Trophoblast cell (in vitro differentiated cells and primary cell): ENCODE measurements around the gene PPP1R12C.

Experiments
- DNase-seq, 2 donors: peaks; one replicate each; pipeline ENCODE4 v3.0.0-alpha.2; 2016
- H2AFZ ChIP-seq: 2 replicates; pipeline ENCODE4 v1.6.1; 2013; ENCODE audit warnings: low read length, moderate library complexity, mild to moderate bottlenecking; ENCODE audit not compliant: insufficient read depth, poor library complexity
- H2AK5ac ChIP-seq: 2 replicates; pipeline ENCODE4 v1.6.1; 2013; ENCODE audit warnings: mild to moderate bottlenecking, low read length
- H2BK120ac ChIP-seq: 2 replicates; pipeline ENCODE4 v1.6.1; 2013; ENCODE audit warnings: low read length, mild to moderate bottlenecking, moderate library complexity; ENCODE audit not compliant: insufficient read depth, poor library complexity
- H2BK12ac ChIP-seq: 2 replicates; pipeline ENCODE4 v1.6.1; 2013; ENCODE audit warnings: mild to moderate bottlenecking, low read length, moderate library complexity
- H2BK5ac ChIP-seq: 2 replicates; pipeline ENCODE4 v1.6.1; 2013; ENCODE audit warnings: low read length, low read depth, moderate library complexity, mild to moderate bottlenecking; ENCODE audit not compliant: poor library complexity
- H3K14ac ChIP-seq: 2 replicates; pipeline ENCODE4 v1.6.1; 2013; ENCODE audit warnings: mild to moderate bottlenecking, low read length
- H3K18ac ChIP-seq: 2 replicates; pipeline ENCODE4 v1.6.1; 2013; ENCODE audit warnings: mild to moderate bottlenecking, low read length
- H3K23ac ChIP-seq: 2 replicates; pipeline ENCODE4 v1.6.1; 2013; ENCODE audit warnings: low read length
- H3K27ac ChIP-seq: 2 replicates; pipeline ENCODE4 v1.5.1; 2013; ENCODE audit warnings: low read depth, mild to moderate bottlenecking, inconsistent platforms, low read length, moderate library complexity
- H3K27me3 ChIP-seq: 2 replicates; pipeline ENCODE4 v1.6.1; 2013; ENCODE audit warnings: inconsistent platforms, mild to moderate bottlenecking, low read length, moderate library complexity; ENCODE audit not compliant: insufficient read depth
- H3K36me3 ChIP-seq, 2 experiments: 1 replicate in 1 of 2; 2 replicates in 1 of 2; pipeline ENCODE4 v1.6.1; 2013; ENCODE audit warnings: low read length in 2 of 2, mild to moderate bottlenecking in 2 of 2, moderate library complexity in 1 of 2; ENCODE audit not compliant: insufficient read depth in 2 of 2, control insufficient read depth in 1 of 2
- H3K4ac ChIP-seq: 2 replicates; pipeline ENCODE4 v1.6.1; 2013; ENCODE audit warnings: low read depth, mild to moderate bottlenecking, low read length, moderate library complexity
- H3K4me1 ChIP-seq, 2 experiments: 1 replicate in 1 of 2; 2 replicates in 1 of 2; pipeline ENCODE4 v1.6.1; 2013; ENCODE audit warnings: low read length in 2 of 2, mild to moderate bottlenecking in 2 of 2, moderate library complexity in 1 of 2; ENCODE audit not compliant: insufficient read depth in 2 of 2, control insufficient read depth in 1 of 2
- H3K4me2 ChIP-seq: 2 replicates; pipeline ENCODE4 v1.6.1; 2013; ENCODE audit warnings: inconsistent platforms, mild to moderate bottlenecking, low read length, moderate library complexity
- H3K4me3 ChIP-seq: 2 replicates; pipeline ENCODE4 v1.5.1; 2013; ENCODE audit warnings: mild to moderate bottlenecking, low read depth, low read length, inconsistent platforms
- H3K79me1 ChIP-seq: one replicate; pipeline ENCODE4 v1.6.1; 2013; ENCODE audit warnings: low read length
- H3K79me2 ChIP-seq: 2 replicates; pipeline ENCODE4 v1.6.1; 2013; ENCODE audit warnings: low read length, mild to moderate bottlenecking; ENCODE audit not compliant: control insufficient read depth, insufficient read depth, poor library complexity
- H3K9ac ChIP-seq: 2 replicates; pipeline ENCODE4 v1.6.1; 2013; ENCODE audit warnings: mild to moderate bottlenecking, low read length
- H3K9me3 ChIP-seq: 2 replicates; pipeline ENCODE4 v1.6.1; 2013; ENCODE audit warnings: low read depth, mild to moderate bottlenecking, control low read depth, inconsistent platforms, low read length; ENCODE audit not compliant: insufficient read depth
- H4K12ac ChIP-seq: 2 replicates; pipeline ENCODE4 v1.6.1; 2013; ENCODE audit warnings: low read depth, mild to moderate bottlenecking, low read length, moderate library complexity
- H4K8ac ChIP-seq: 2 replicates; pipeline ENCODE4 v1.6.1; 2013; ENCODE audit warnings: low read depth, mild to moderate bottlenecking, low read length, moderate library complexity
- H4K91ac ChIP-seq: one replicate; pipeline ENCODE4 v1.6.1; 2013; ENCODE audit warnings: low read depth, mild to moderate bottlenecking, low read length, moderate library complexity
- WGBS: extraction: QIAGEN DNeasy Blood & Tissue Kit; methylation state at CpG from one replicate; pipeline ENCODE4 v1.1.7; 2013; ENCODE audit warnings: missing lambda C conversion rate; ENCODE audit not compliant: insufficient read length, insufficient coverage; ENCODE audit errors: extremely low coverage; 5-methylcytosine and 5-hydroxymethylcytosine counted together

PPP1R12C gene

DNA sequence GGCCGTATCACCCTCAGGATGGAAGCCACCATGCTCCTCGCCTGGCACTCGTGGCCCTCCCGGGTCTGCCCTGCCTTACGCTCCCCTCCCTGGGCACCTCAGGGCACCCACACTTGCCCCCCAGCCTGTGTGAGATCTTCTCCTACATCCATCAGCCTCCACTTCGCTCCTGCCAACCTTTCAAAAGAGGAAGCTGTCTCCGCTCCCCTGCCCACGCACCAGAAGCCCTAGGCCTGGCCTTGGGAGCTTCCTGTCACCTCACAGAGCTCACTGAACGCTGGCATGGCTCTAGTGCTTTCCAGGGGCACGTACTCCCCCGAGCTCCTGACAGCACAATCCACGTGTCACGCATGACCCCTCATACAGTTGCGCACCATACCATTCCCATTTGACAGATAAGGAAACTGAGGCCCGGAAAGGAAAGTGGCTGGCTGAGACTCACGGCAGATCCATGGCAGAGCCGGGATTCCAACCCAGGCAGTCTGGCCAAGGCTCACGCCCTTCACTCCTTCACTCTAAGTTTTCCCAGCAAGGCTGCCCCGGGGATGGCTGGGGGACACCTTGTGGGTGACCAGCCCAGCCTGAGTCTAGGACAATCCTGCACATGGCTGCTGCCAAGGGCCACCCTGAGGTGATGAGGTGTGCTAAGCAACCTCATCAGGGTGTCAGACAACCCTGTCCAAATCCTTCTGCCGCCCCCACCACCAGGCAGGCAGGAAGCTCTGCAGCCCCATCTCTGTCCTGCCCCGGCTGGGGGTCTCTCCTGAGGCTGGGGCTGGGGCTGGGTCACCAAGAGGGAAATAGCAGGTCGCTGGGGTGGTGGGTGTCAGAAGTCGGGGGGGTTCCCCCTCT lies 19.3 kb downstream of the PPP1R12C start:
- no CpG with 5 or more reads among the region's 23 CpGs for WGBS
- Histone ChIP-seq H3K4me3 (no peak overlapping the region), H2BK120ac (no peak overlapping the region)

GRCh38 chr19:55096061-55096701 lies 21.3 kb downstream of the PPP1R12C start:
- no peak overlapping the region for H3K14ac ChIP-seq
- H3K4me1 ChIP-seq = peaks cover 0 to 2% of the 10 kb centered on the region in 2 experiments
- peaks cover 53 to 54% of the 10 kb centered on the region in 2 experiments for H3K36me3 ChIP-seq
- no peak overlapping the region for H3K4me2 ChIP-seq
- H3K27me3 ChIP-seq = no peaks in the 10 kb centered on the region
- H3K18ac ChIP-seq = no peak overlapping the region
- no peak overlapping the region for H4K91ac ChIP-seq
- no peaks in the 10 kb centered on the region for H3K79me1 ChIP-seq
- no CpG with 5 or more reads among the region's 23 CpGs for WGBS
- H3K9me3 ChIP-seq = no peaks in the 10 kb centered on the region
- H3K23ac ChIP-seq = no peak overlapping the region
- H3K4ac ChIP-seq = no peak overlapping the region
- no peak overlapping the region for H2BK12ac ChIP-seq
- H3K27ac ChIP-seq = no peak overlapping the region
- H4K8ac ChIP-seq = no peak overlapping the region
- H3K9ac ChIP-seq = no peak overlapping the region
- H4K12ac ChIP-seq = no peak overlapping the region
- H2BK5ac ChIP-seq = no peak overlapping the region
- no peaks in the 10 kb centered on the region for H3K79me2 ChIP-seq
- H2AFZ ChIP-seq = no peak overlapping the region
- H2AK5ac ChIP-seq = no peak overlapping the region
- H2BK120ac ChIP-seq = no peak overlapping the region
- DNase-seq = no peak
- no peak overlapping the region for H3K4me3 ChIP-seq

More for the DNA sequence above, 19.3 kb downstream of the PPP1R12C start:
- peaks cover 49 to 54% of the 10 kb centered on the region in 2 experiments for H3K36me3 ChIP-seq
- no peak overlapping the region for H3K9ac ChIP-seq
- no peak overlapping the region for H4K12ac ChIP-seq
- H2AFZ ChIP-seq = no peak overlapping the region
- H2BK12ac ChIP-seq = no peak overlapping the region
- no peaks in the 10 kb centered on the region for H3K4me1 ChIP-seq
- H4K91ac ChIP-seq = no peak overlapping the region
- DNase-seq = no peak
- no peak overlapping the region for H3K4ac ChIP-seq
- H3K23ac ChIP-seq = no peak overlapping the region
- no peak overlapping the region for H3K18ac ChIP-seq
- H3K27ac ChIP-seq = no peak overlapping the region
- H3K4me2 ChIP-seq = no peak overlapping the region
- H3K14ac ChIP-seq = no peak overlapping the region
- no peak overlapping the region for H4K8ac ChIP-seq
- H2AK5ac ChIP-seq = no peak overlapping the region
- no peak overlapping the region for H2BK5ac ChIP-seq
- no peaks in the 10 kb centered on the region for H3K9me3 ChIP-seq
- H3K79me2 ChIP-seq = no peaks in the 10 kb centered on the region
- no peaks in the 10 kb centered on the region for H3K27me3 ChIP-seq
- H3K79me1 ChIP-seq = no peaks in the 10 kb centered on the region

- DNase-seq = no peak
- H3K36me3 ChIP-seq = peaks cover 56 to 59% of the 10 kb centered on the region in 2 experiments
- H3K18ac ChIP-seq = no peak overlapping the region
- H3K4me2 ChIP-seq = no peak overlapping the region
- no CpG with 5 or more reads among the region's 23 CpGs for WGBS
- H2BK120ac ChIP-seq = no peak overlapping the region
- no peak overlapping the region for H2AK5ac ChIP-seq
- H2AFZ ChIP-seq = no peak overlapping the region
- H3K9me3 ChIP-seq = no peaks in the 10 kb centered on the region
- no peak overlapping the region for H3K14ac ChIP-seq
- H4K12ac ChIP-seq = no peak overlapping the region
- no peak overlapping the region for H3K23ac ChIP-seq
- no peak overlapping the region for H4K8ac ChIP-seq
- no peak overlapping the region for H2BK12ac ChIP-seq
- no peak overlapping the region for H3K4ac ChIP-seq
- H4K91ac ChIP-seq = no peak overlapping the region
- peaks cover 0 to 2% of the 10 kb centered on the region in 2 experiments for H3K4me1 ChIP-seq
- H3K27ac ChIP-seq = no peak overlapping the region
- H3K4me3 ChIP-seq = no peak overlapping the region
- H3K27me3 ChIP-seq = no peaks in the 10 kb centered on the region
- H3K79me1 ChIP-seq = no peaks in the 10 kb centered on the region
- no peak overlapping the region for H3K9ac ChIP-seq
- H3K79me2 ChIP-seq = no peaks in the 10 kb centered on the region
- H2BK5ac ChIP-seq = no peak overlapping the region
Observed at GRCh38 chr19:55095260-55096060, 22.0 kb downstream of the PPP1R12C start.

DNA sequence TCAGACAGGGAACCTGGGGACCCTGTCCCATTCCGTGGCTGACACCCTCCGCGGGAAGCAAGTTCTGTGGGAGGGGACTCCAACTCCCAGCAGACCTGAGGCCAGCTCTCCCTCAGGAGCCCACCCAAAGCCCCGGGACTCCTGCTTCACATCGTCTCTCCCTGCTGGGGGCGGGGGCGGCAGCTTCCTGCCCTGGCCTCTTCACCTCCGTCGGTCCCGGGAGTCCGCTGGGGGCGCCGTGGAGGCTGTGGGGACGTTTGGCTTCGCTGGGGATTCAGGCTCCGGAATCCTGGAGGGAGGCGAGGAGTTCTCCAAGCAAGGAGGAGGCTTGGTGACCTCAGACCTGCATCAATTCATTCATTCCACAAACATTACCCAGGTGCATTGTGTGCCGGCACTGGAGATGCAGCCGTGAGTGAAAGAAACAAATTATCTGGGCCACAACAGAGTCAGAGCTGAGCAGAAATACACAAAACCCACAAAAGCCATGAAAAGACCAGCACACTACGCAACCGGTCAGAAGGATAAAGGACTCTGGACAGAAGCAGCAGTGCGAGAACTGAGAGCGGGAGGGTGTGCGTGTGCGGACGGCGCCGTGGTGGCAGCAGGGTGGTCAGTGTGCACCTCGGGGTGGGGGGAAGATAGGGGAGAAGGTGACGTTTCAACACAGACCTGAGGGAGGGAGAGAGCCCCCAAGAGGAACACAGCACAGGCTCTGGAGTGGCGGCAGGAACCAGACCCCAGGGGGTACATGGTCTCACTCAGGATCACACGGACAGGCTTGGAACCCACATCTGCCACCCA lies 22.8 kb downstream of the PPP1R12C start:
- Histone ChIP-seq H2BK120ac (no peak overlapping the region), H2BK5ac (no peak overlapping the region), H2AFZ (no peak overlapping the region), H4K12ac (no peak overlapping the region), H3K79me2 (no peaks in the 10 kb centered on the region), H3K27ac (no peak overlapping the region), H4K91ac (no peak overlapping the region), H3K4me1 (peaks cover 0 to 2% of the 10 kb centered on the region in 2 experiments), H3K36me3 (peaks cover 57% of the 10 kb centered on the region in 2 experiments), H3K9me3 (no peaks in the 10 kb centered on the region), H2BK12ac (no peak overlapping the region), H3K4me2 (no peak overlapping the region), H3K27me3 (no peaks in the 10 kb centered on the region), H3K79me1 (no peaks in the 10 kb centered on the region), H4K8ac (no peak overlapping the region), H3K4me3 (no peak overlapping the region), H3K9ac (no peak overlapping the region), H3K14ac (no peak overlapping the region), H3K23ac (no peak overlapping the region), H2AK5ac (no peak overlapping the region), H3K4ac (no peak overlapping the region), H3K18ac (no peak overlapping the region)
- WGBS = no CpG with 5 or more reads among the region's 32 CpGs
- DNase-seq = no peak
